H1 (cell line): Measurements from ENCODE around the gene C21orf58. TPM values are rescaled to one million over a fixed set of nuclear protein-coding genes. Genes with fewer than 3 reads are reported as not detected.

ENCODE experiments used
- BACH1 ChIP-seq: IDR thresholded peaks from 2 replicates; pipeline ENCODE4 v1.6.1; 2012; ENCODE audit warnings: low read length, improper control_type of control experiment
- KDM1A ChIP-seq: fragments of 200-600, 300-600 bp; sonication (generic); IDR thresholded peaks from 2 replicates; pipeline ENCODE4 v1.7.1; 2016; ENCODE audit warnings: mild to moderate bottlenecking, low read length, borderline replicate concordance
- KDM5A ChIP-seq: fragments of 200-600 bp; IDR thresholded peaks from 2 replicates; pipeline ENCODE4 v1.7.1; 2012; ENCODE audit warnings: mild to moderate bottlenecking, low read length, inconsistent platforms, mixed read lengths
- NRF1 ChIP-seq: IDR thresholded peaks from 2 replicates; pipeline ENCODE4 v1.6.1; 2011; ENCODE audit warnings: mild to moderate bottlenecking, low read depth, low read length, improper control_type of control experiment
- RFX5 ChIP-seq: IDR thresholded peaks from 2 replicates; pipeline ENCODE4 v1.6.1; 2011; ENCODE audit warnings: low read depth, low read length, improper control_type of control experiment, borderline replicate concordance
- SAP30 ChIP-seq: fragments of 300-600 bp; sonication (generic); IDR thresholded peaks from 2 replicates; pipeline ENCODE4 v1.7.1; 2012; ENCODE audit warnings: low read length, moderate library complexity, mild to moderate bottlenecking, inconsistent platforms; ENCODE audit not compliant: insufficient read depth, insufficient replicate concordance
- SP4 ChIP-seq: IDR thresholded peaks from 2 replicates; pipeline ENCODE4 v1.6.1; 2012; ENCODE audit warnings: low read length, inconsistent platforms
- SRF ChIP-seq: IDR thresholded peaks from 2 replicates; pipeline ENCODE4 v1.6.1; 2011; ENCODE audit warnings: mild to moderate bottlenecking, low read depth, low read length, moderate library complexity
- polyA plus RNA-seq, 7 experiments: library from polyadenylated mRNA; depleted of rRNA in 3 of 7; stranded (reverse) in 5 of 7; unstranded in 2 of 7; fragments of >200 nt in 5 of 7; fragments of 200-250 nt in 2 of 7; gene quantifications; 1 replicate in 5 of 7; 2 replicates in 1 of 7; 4 replicates in 1 of 7; pipeline versions ENCODE4 v1.2.1 to v1.2.3, GENCODE V29; 2011 to 2013; ENCODE audit warnings: missing spikeins in 2 of 7, mixed read lengths in 2 of 7
- total RNA-seq: library from RNA; stranded (reverse); fragmentation: NEBNext Ultra II Directional; extraction: Animal tissue kit (Norgen Biotek cat#: 25700); gene quantifications from 2 replicates; pipeline ENCODE4 v1.2.1, GENCODE V29; 2021

The C21orf58 gene
- total and polyA plus RNA-seq, 2 of the 8 experiments (the other 6 are each of a cell fraction or from before 2014, with no cell fraction given): 13.8 to 26.1 TPM

DNA sequence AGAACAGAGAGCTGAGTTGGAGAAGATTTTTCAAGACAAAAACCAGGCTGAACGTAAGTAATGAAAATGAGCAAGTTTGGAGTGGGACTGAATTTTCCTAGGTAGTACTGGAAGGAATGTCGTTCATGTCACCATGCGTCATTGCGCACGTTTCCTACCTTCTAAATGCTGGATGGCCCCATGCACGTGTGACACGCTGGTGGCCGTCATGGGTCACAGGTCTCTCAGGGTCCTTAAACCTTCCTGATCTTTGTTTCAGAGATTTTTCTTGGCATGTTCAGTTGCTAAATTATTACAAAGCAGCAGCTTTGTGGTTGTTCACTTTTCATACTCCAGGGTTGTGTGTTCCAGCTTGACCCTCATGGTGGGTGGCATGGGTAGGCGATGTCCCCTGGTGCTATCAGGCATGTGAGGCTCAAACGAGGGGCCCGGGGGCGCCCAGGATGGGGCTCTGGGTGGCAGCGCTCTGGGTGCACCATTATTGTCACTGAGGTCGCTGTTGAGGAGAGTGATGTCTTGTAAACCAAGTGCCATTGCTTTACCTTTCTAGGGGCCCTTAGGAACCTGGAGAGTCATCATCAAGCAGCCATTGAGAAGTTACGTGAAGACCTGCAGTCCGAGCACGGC is 25.6 kb upstream of the C21orf58 start (continued):
- TF ChIP-seq SP4: no peak
- no peak for TF ChIP-seq KDM5A
- TF ChIP-seq KDM1A: no peak
- no peak for TF ChIP-seq BACH1
- TF ChIP-seq RFX5: no peak
- no peak for TF ChIP-seq SAP30
- TF ChIP-seq SRF: no peak
- TF ChIP-seq NRF1: no peak
